HepG2 (cell line): ENCODE measurements around the gene ARVCF. TPM values are rescaled to one million over a fixed set of nuclear protein-coding genes. Genes with fewer than 3 reads are reported as not detected.

Source experiments
- ATAC-seq: fragments of 200-7000 bp; cut with Tn5 transposase; 3 replicates; pipeline ENCODE4 v1.9.1; 2020; ENCODE audit warnings: mild to moderate bottlenecking, moderate library complexity
- BruUV-seq: library from RNA; stranded (reverse); fragments of 400-500 nt; replicated peaks from 2 replicates; lab custom pipeline; 2021; lab: Mats Ljungman, UMichigan
- CTCF ChIA-PET: fragments of 300-600 bp; formaldehyde crosslinking; extraction: SDS; loops from one replicate; lab custom pipeline; 2021; ENCODE audit warnings: low total read pairs, inconsistent platforms, low intra/inter-chr PET ratio; lab: Yijun Ruan, JAX
- POLR2A ChIA-PET: fragments of 350-600 bp; sonication (Branson Sonifier 250); formaldehyde crosslinking; loops from one replicate; lab custom pipeline; 2020; ENCODE audit warnings: antibody characterized with exemption, inconsistent platforms; lab: Yijun Ruan, JAX
- DNase-seq: peaks from one replicate; pipeline ENCODE4 v3.0.0-alpha.2; 2015; ENCODE audit warnings: low spot score
- FAIRE-seq: peaks from 3 replicates; lab custom pipeline; 2011; peaks lifted over from hg19 to GRCh38; lab: Jason Lieb, UNC
- H2AFZ ChIP-seq: one replicate; pipeline ENCODE4 v1.6.1; 2011; ENCODE audit warnings: low read length, inconsistent platforms
- H3K27ac ChIP-seq: fragments of 300-600 bp; 3 replicates; pipeline ENCODE4 v1.8.0; 2011; ENCODE audit warnings: mixed run types, mild to moderate bottlenecking, mixed read lengths, low read length, inconsistent platforms; ENCODE audit not compliant: insufficient read depth; ENCODE audit errors: extremely low read length
- H3K27me3 ChIP-seq, 2 experiments: fragments of 200-600 bp in 1 of 2; 2 replicates in 1 of 2; 3 replicates in 1 of 2; pipeline versions ENCODE4 v1.6.0 to v1.8.0; 2011; ENCODE audit warnings: low read length in 2 of 2, mild to moderate bottlenecking in 2 of 2, moderate library complexity in 2 of 2, inconsistent platforms in 1 of 2; ENCODE audit not compliant: insufficient read depth in 2 of 2, control insufficient read depth in 1 of 2
- H3K36me3 ChIP-seq, 2 experiments: fragments of 200-600 bp in 1 of 2; replicated peaks in 1 of 2; 2 replicates in 1 of 2; 3 replicates in 1 of 2; pipeline versions ENCODE4 v1.5.1 to v1.8.0; 2011; ENCODE audit warnings: low read length in 2 of 2, inconsistent platforms in 1 of 2; ENCODE audit not compliant: insufficient read depth in 2 of 2, control insufficient read depth in 1 of 2
- H3K4me1 ChIP-seq: 2 replicates; pipeline ENCODE4 v1.5.1; 2012; ENCODE audit warnings: low read length, inconsistent platforms; ENCODE audit not compliant: insufficient read depth
- H3K4me2 ChIP-seq: 2 replicates; pipeline ENCODE4 v1.6.0; 2011; ENCODE audit warnings: low read depth, low read length, inconsistent platforms
- H3K4me3 ChIP-seq, 3 experiments: fragments of 200-600 bp in 1 of 3; sonication (generic), shearing (Covaris generic) in 1 of 3; replicated peaks in 1 of 3; 2 replicates each; pipeline ENCODE4 v1.5.1; 2011 to 2016; ENCODE audit warnings: low read length in 3 of 3, inconsistent platforms in 2 of 3, low read depth in 2 of 3, mild to moderate bottlenecking in 2 of 3, control low read depth in 1 of 3, mixed read lengths in 1 of 3; ENCODE audit not compliant: insufficient read depth in 1 of 3
- H3K79me2 ChIP-seq: one replicate; pipeline ENCODE4 v1.6.1; 2011; ENCODE audit warnings: low read length, inconsistent platforms; ENCODE audit not compliant: insufficient read depth
- H3K9ac ChIP-seq: 2 replicates; pipeline ENCODE4 v1.6.0; 2011; ENCODE audit warnings: mild to moderate bottlenecking, low read depth, low read length, inconsistent platforms; ENCODE audit not compliant: insufficient read depth
- H3K9me3 ChIP-seq: 2 replicates; pipeline ENCODE4 v1.5.1; 2012; ENCODE audit warnings: mild to moderate bottlenecking, low read length
- H4K20me1 ChIP-seq: 2 replicates; pipeline ENCODE4 v1.6.0; 2011; ENCODE audit warnings: inconsistent platforms, mild to moderate bottlenecking, low read length, moderate library complexity; ENCODE audit not compliant: insufficient read depth
- CHCHD3 ChIP-seq: sonication (generic); formaldehyde crosslinking; IDR thresholded peaks from 2 replicates; pipeline ENCODE4 v1.8.0; 2022; ENCODE audit warnings: mild to moderate bottlenecking, missing genetic modification reagents, moderate library complexity
- HNRNPK ChIP-seq: fragments of 200-400 bp; formaldehyde crosslinking; IDR thresholded peaks from 2 replicates; pipeline ENCODE4 v1.6.1; 2018; ENCODE audit warnings: low read length, low read depth, moderate library complexity, mild to moderate bottlenecking; ENCODE audit not compliant: poor library complexity, severe bottlenecking
- KLF16 ChIP-seq, 2 experiments: sonication (generic) in 1 of 2; formaldehyde crosslinking in 1 of 2; IDR thresholded peaks; 2 replicates each; pipeline versions ENCODE4 v1.6.1 to v1.8.0; 2016 to 2023; ENCODE audit warnings: missing genetic modification reagents in 2 of 2, missing compliant biosample characterization in 1 of 2
- PLSCR1 ChIP-seq: sonication (generic); formaldehyde crosslinking; IDR thresholded peaks from 2 replicates; pipeline ENCODE4 v1.5.0; 2020; ENCODE audit warnings: missing genetic modification reagents, mild to moderate bottlenecking, borderline replicate concordance
- SMAD1 ChIP-seq: sonication (generic); formaldehyde crosslinking; IDR thresholded peaks from 2 replicates; pipeline ENCODE4 v1.4.0; 2020; ENCODE audit warnings: missing genetic modification reagents, low read depth, mild to moderate bottlenecking, borderline replicate concordance
- TAF15 ChIP-seq: fragments of 200-400 bp; formaldehyde crosslinking; IDR thresholded peaks from one replicate; pipeline ENCODE4 v1.6.1; 2018; ENCODE audit warnings: mild to moderate bottlenecking, low read depth, low read length; ENCODE audit not compliant: poor library complexity, severe bottlenecking
- ZNF121 ChIP-seq: sonication (generic); formaldehyde crosslinking; IDR thresholded peaks from 2 replicates; pipeline ENCODE4 v1.5.0; 2020; ENCODE audit warnings: mild to moderate bottlenecking, missing genetic modification reagents
- WGBS: methylation state at CpG from one replicate; pipeline ENCODE4 v1.1.6; 2017; ENCODE audit warnings: low lambda C conversion rate; 5-methylcytosine and 5-hydroxymethylcytosine counted together
- in situ Hi-C: cut with HindIII; loops from 2 replicates; pipeline ENCODE4 v1.10.0; 2017; ENCODE audit warnings: low pct_unique_long_range_greater_than_20kb; ENCODE audit not compliant: extremely low pct_ligation_motif_present
- intact Hi-C: fragments of 100-400 bp; cut with micrococcal nuclease; formaldehyde crosslinking; loops from one replicate; pipeline ENCODE4 v1.10.0; 2022; ENCODE audit not compliant: unreplicated experiment
- polyA plus RNA-seq, 8 experiments: library from polyadenylated mRNA; depleted of rRNA in 3 of 8; stranded (reverse) in 7 of 8; unstranded in 1 of 8; fragments of >200 nt; fragmentation: Illumina TruSeq in 4 of 8; extraction: Trizol in 4 of 8; gene quantifications; 2 replicates each; pipeline versions ENCODE4 v1.2.1 to v1.2.3, GENCODE V29; 2011 to 2016; ENCODE audit warnings: low read depth in 4 of 8, missing spikeins in 1 of 8, mixed read lengths in 1 of 8; ENCODE audit not compliant: insufficient read depth in 1 of 8
- total RNA-seq, 5 experiments: library from RNA; depleted of rRNA; stranded (reverse); fragments of >200 nt; fragmentation: Illumina TruSeq; extraction: Trizol; gene quantifications; 2 replicates each; pipeline ENCODE4 v1.2.3, GENCODE V29; 2016; ENCODE audit warnings: low read depth in 1 of 5

Gene ARVCF
- total and polyA plus RNA-seq, 2 of the 13 experiments (the other 11 are each of a cell fraction or from before 2014, with no cell fraction given): 16.4 to 17.7 TPM

DNA sequence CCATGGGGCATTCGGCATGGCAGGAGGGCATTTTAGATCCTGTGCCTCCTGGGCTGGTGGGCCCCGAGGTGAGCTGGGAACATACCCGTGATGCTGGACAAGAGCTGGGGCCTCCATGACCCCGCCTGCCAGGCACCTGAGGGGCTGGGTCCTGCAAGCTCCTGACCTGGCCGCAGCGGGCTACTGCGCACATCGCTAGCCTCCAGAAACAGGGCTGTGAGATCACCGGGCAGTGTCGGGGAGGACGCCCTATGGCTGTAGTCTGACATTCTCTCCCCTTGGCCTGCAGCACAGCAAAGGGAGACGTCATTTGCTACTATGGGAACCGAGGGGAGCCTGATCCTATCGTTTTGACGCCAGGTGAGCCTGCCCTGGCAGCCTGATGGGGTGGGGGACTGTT, 39.0 kb upstream of the ARVCF start:
- H3K36me3 ChIP-seq: peaks cover 2 to 22% of the 10 kb centered on the region in 2 experiments; a peak in 3 of 5 replicates
- ATAC-seq: no peak
- H3K9ac ChIP-seq: no peak overlapping the region
- no peak for TF ChIP-seq KLF16 (CRISPR knock-in tag; IDR thresholded peaks at IDR 0.05)
- TF ChIP-seq TAF15: no peak
- TF ChIP-seq CHCHD3 (CRISPR knock-in tag): no peak
- no peak for TF ChIP-seq HNRNPK
- WGBS: 85% methylated on average over 3 of the region's 15 CpGs
- BruUV-seq: no TSS peak
- no peak for FAIRE-seq
- H3K27me3 ChIP-seq: no peaks in the 10 kb centered on the region
- no peaks in the 10 kb centered on the region for H3K79me2 ChIP-seq
- no peaks in the 10 kb centered on the region for H3K4me1 ChIP-seq
- no peak overlapping the region for H3K4me2 ChIP-seq
- no peak overlapping the region for H3K27ac ChIP-seq
- no peak overlapping the region for H3K4me3 ChIP-seq
- no peaks in the 10 kb centered on the region for H3K9me3 ChIP-seq
- H4K20me1 ChIP-seq: no peaks in the 10 kb centered on the region
- H2AFZ ChIP-seq: no peak overlapping the region
- in situ Hi-C loops (no loop called here), intact Hi-C loops (no loop called here)
- ChIA-PET POLR2A (no interaction called here), CTCF (no interaction called here)
- DNase-seq: no peak

DNA sequence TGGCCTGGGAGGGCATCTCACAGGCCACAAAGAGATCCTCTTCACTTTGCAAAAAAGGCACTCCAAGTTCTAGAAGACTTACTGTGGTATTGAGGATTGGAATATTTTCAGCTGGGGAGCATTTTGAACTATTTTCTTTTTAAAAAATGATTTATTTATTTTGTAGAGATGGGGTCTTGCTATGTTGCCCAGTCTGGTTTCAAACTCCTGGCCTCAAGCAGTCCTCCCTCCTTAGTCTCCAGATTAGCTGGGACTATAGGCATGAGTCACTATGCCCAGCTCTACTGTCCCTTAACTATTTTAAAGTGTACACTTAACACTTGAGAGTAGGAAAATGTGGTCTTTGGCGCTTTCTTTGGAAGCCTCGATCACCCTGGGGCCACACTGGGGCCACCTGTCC, 38.5 kb upstream of the ARVCF start:
- TF ChIP-seq SMAD1: no peak
- peak; percentile 75 for TF ChIP-seq ZNF121 (CRISPR knock-in tag)
- TF ChIP-seq PLSCR1 (CRISPR knock-in tag): no peak
- ATAC-seq: no peak

More for the DNA sequence above, 38.5 kb upstream of the ARVCF start:
- H3K4me1 ChIP-seq: no peaks in the 10 kb centered on the region
- no TSS peak for BruUV-seq
- no peaks in the 10 kb centered on the region for H3K27me3 ChIP-seq
- FAIRE-seq (no peak), DNase-seq (no peak)
- intact Hi-C loops: no loop called here
- H3K4me3 ChIP-seq: no peak overlapping the region
- peaks cover 2 to 19% of the 10 kb centered on the region in 2 experiments; a peak in 3 of 5 replicates for H3K36me3 ChIP-seq
- WGBS: 100% methylated on average over 2 of the region's 2 CpGs
- in situ Hi-C loops: no loop called here
- no peaks in the 10 kb centered on the region for H3K79me2 ChIP-seq
- ChIA-PET POLR2A (no interaction called here), CTCF (no interaction called here)
- no peak overlapping the region for H2AFZ ChIP-seq
- H3K27ac ChIP-seq: no peak overlapping the region
- no peaks in the 10 kb centered on the region for H3K9me3 ChIP-seq
- no peak overlapping the region for H3K9ac ChIP-seq
- no peaks in the 10 kb centered on the region for H4K20me1 ChIP-seq
- H3K4me2 ChIP-seq: no peak overlapping the region
